ENCODE measurements around the gene ADARB1. TPM values are rescaled to one million over a fixed set of nuclear protein-coding genes. Genes with fewer than 3 reads are reported as not detected.

The ADARB1 gene
- total RNA-seq, 1 experiment from 2014 or later = 14.6 TPM

DNA sequence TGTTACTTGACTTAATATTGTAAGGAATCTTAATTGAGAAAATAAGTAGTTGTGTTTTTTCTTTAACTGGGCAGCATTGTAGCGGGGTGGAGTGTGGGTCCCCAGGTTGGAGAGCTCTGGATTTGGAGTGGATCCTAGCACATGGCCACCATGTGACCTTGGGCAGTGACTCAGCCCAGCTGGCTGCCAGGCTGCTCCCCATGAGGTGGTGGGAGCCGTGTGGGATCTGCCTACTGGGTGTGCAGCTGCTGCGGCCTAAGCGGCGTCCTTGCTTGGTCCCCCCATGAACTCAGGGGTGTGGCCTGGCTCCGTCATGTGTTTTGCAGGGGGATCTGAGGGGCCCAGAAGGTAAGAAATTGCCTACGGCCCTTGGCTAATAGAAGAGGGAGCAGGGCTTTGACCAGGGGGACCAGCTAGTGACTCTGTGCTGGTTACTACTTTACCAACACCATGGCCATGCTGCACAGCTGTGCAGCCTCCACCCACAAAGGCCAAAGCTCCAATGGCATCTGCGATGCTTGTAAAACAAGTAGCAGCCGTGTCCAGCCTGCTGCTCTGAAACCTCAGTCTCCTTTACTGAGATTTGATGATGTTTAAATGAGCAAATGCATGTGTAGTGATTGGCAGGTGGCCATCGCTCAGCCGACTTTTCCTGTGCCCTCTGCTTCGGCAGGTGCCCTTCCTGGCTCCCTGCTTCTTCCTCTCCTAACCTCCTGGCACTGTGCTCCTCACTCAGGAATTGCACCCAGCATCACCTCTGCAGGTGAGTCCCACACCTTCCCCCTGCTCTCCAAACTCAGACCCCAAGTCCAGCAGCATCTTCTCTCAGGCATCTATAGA, 68.3 kb downstream of the ADARB1 start:
- no peak for ATAC-seq
- Mint-ChIP-seq H3K27me3 (ENCODE audit: low read depth) (no peaks in the 10 kb centered on the region), H3K9me3 (no peaks in the 10 kb centered on the region), H3K4me1 (no peaks in the 10 kb centered on the region), H3K4me3 (no peak overlapping the region), H3K27ac (no peak overlapping the region), H3K36me3 (no peaks in the 10 kb centered on the region)
- no peak for DNase-seq (ENCODE audit: low spot score)
- CTCF ChIA-PET = interaction anchor here (1.0 to 2.9 kb wide), 3 partner anchors 10 to 166 kb away, joined by 3 to 12 read pairs (median 4); no protein-coding TSS in a partner anchor
- POLR2A ChIA-PET = no interaction called here
- TF ChIP-seq ZNF671 (CRISPR knock-in tag; IDR thresholded peaks at IDR 0.05) (no peak), ATF1 (CRISPR knock-in tag; IDR thresholded peaks at IDR 0.05) (no peak), ZNF396 (CRISPR knock-in tag; IDR thresholded peaks at IDR 0.05; ENCODE audit: borderline replicate concordance) (no peak)
- TF ChIP-seq, protein P1, sequence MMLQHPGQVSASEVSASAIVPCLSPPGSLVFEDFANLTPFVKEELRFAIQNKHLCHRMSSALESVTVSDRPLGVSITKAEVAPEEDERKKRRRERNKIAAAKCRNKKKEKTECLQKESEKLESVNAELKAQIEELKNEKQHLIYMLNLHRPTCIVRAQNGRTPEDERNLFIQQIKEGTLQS (CRISPR knock-in tag; conservative IDR thresholded peaks at IDR 0.05) = no peak
- TF ChIP-seq, protein P2, sequence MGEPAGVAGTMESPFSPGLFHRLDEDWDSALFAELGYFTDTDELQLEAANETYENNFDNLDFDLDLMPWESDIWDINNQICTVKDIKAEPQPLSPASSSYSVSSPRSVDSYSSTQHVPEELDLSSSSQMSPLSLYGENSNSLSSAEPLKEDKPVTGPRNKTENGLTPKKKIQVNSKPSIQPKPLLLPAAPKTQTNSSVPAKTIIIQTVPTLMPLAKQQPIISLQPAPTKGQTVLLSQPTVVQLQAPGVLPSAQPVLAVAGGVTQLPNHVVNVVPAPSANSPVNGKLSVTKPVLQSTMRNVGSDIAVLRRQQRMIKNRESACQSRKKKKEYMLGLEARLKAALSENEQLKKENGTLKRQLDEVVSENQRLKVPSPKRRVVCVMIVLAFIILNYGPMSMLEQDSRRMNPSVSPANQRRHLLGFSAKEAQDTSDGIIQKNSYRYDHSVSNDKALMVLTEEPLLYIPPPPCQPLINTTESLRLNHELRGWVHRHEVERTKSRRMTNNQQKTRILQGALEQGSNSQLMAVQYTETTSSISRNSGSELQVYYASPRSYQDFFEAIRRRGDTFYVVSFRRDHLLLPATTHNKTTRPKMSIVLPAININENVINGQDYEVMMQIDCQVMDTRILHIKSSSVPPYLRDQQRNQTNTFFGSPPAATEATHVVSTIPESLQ (CRISPR knock-in tag; IDR thresholded peaks at IDR 0.05) = no peak
- TF ChIP-seq, protein P3, sequence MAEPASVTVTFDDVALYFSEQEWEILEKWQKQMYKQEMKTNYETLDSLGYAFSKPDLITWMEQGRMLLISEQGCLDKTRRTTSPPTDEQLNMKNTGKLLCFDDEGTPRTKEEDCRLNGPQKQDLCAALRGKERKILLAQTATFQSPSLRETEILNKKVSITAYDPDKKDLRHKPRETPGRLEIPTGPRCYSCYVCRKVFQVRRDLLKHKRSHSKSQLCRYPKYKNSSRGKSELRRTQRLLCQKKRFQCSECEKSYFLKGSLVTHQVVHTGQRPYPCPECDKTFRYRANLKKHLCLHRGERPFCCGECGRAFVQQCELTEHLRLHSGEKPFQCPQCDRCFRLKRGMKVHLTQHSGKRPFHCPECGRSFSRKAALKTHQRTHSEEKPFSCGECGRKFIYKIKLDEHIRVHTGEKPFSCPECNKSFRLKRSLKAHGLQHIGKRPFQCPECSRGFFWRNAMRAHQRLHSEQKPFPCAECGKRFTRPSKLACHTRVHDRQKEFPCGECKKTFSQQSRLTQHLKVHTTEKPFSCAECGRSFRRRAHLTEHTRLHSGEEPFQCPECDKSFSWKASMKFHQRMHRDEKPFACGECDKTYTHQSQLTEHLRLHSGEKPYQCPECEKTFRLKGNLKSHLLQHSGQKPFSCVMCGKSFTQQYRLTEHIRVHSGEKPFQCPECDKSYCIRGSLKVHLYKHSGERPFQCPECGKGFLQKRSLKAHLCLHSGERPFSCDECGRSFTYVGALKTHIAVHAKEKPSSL (CRISPR knock-in tag; conservative IDR thresholded peaks at IDR 0.05) = no peak
- TF ChIP-seq, protein P4, sequence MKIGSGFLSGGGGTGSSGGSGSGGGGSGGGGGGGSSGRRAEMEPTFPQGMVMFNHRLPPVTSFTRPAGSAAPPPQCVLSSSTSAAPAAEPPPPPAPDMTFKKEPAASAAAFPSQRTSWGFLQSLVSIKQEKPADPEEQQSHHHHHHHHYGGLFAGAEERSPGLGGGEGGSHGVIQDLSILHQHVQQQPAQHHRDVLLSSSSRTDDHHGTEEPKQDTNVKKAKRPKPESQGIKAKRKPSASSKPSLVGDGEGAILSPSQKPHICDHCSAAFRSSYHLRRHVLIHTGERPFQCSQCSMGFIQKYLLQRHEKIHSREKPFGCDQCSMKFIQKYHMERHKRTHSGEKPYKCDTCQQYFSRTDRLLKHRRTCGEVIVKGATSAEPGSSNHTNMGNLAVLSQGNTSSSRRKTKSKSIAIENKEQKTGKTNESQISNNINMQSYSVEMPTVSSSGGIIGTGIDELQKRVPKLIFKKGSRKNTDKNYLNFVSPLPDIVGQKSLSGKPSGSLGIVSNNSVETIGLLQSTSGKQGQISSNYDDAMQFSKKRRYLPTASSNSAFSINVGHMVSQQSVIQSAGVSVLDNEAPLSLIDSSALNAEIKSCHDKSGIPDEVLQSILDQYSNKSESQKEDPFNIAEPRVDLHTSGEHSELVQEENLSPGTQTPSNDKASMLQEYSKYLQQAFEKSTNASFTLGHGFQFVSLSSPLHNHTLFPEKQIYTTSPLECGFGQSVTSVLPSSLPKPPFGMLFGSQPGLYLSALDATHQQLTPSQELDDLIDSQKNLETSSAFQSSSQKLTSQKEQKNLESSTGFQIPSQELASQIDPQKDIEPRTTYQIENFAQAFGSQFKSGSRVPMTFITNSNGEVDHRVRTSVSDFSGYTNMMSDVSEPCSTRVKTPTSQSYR (CRISPR knock-in tag; IDR thresholded peaks at IDR 0.05) = no peak
- TF ChIP-seq, protein P5, sequence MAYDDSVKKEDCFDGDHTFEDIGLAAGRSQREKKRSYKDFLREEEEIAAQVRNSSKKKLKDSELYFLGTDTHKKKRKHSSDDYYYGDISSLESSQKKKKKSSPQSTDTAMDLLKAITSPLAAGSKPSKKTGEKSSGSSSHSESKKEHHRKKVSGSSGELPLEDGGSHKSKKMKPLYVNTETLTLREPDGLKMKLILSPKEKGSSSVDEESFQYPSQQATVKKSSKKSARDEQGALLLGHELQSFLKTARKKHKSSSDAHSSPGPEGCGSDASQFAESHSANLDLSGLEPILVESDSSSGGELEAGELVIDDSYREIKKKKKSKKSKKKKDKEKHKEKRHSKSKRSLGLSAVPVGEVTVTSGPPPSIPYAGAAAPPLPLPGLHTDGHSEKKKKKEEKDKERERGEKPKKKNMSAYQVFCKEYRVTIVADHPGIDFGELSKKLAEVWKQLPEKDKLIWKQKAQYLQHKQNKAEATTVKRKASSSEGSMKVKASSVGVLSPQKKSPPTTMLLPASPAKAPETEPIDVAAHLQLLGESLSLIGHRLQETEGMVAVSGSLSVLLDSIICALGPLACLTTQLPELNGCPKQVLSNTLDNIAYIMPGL (CRISPR knock-in tag; IDR thresholded peaks at IDR 0.05) = no peak

DNA sequence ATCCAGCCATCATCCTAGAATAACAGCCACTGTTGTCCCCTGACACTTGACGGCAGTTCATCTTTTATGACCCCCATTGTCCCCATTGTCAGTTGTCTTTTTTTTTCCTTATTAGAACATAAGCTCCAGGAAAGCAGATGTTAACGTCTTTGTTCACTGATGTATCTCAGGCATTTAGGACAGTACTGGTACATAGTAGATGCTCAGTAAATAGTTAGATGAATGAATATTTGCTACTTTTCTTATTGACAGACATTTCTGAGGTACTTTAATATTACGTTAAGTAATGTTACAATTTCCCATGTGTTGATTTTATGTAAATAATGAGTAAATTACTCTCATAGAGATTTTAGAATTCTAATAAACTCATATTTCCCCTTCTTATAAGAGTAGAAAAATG, 69.5 kb downstream of the ADARB1 start:
- Mint-ChIP-seq H3K27me3 (ENCODE audit: low read depth) (no peaks in the 10 kb centered on the region), H3K4me1 (no peaks in the 10 kb centered on the region), H3K4me3 (no peak overlapping the region), H3K36me3 (no peaks in the 10 kb centered on the region), H3K27ac (no peak overlapping the region), H3K9me3 (no peaks in the 10 kb centered on the region)
- CTCF ChIA-PET = interaction anchor here (0.8 to 1.0 kb wide), 2 partner anchors 46 to 165 kb away, joined by 3 read pairs; no protein-coding TSS in a partner anchor
- no peak for DNase-seq (ENCODE audit: low spot score)
- POLR2A ChIA-PET = no interaction called here
- ATAC-seq = no peak
- TF ChIP-seq MYBL2 (CRISPR knock-in tag; IDR thresholded peaks at IDR 0.05) = no peak
- TF ChIP-seq ELF4 (CRISPR knock-in tag; IDR thresholded peaks at IDR 0.05; ENCODE audit: low read depth) = no peak
- TF ChIP-seq, protein P2 (CRISPR knock-in tag; IDR thresholded peaks at IDR 0.05) = no peak
- TF ChIP-seq, protein P5 (CRISPR knock-in tag; IDR thresholded peaks at IDR 0.05) = no peak
- TF ChIP-seq, protein P6, sequence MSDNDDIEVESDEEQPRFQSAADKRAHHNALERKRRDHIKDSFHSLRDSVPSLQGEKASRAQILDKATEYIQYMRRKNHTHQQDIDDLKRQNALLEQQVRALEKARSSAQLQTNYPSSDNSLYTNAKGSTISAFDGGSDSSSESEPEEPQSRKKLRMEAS (CRISPR knock-in tag; IDR thresholded peaks at IDR 0.05) = no peak
- TF ChIP-seq, protein P4 (CRISPR knock-in tag; IDR thresholded peaks at IDR 0.05) = no peak
- TF ChIP-seq, protein P7, sequence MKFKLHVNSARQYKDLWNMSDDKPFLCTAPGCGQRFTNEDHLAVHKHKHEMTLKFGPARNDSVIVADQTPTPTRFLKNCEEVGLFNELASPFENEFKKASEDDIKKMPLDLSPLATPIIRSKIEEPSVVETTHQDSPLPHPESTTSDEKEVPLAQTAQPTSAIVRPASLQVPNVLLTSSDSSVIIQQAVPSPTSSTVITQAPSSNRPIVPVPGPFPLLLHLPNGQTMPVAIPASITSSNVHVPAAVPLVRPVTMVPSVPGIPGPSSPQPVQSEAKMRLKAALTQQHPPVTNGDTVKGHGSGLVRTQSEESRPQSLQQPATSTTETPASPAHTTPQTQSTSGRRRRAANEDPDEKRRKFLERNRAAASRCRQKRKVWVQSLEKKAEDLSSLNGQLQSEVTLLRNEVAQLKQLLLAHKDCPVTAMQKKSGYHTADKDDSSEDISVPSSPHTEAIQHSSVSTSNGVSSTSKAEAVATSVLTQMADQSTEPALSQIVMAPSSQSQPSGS (CRISPR knock-in tag; IDR thresholded peaks at IDR 0.05; ENCODE audit: borderline replicate concordance, low read depth) = no peak
- no peak for TF ChIP-seq NFATC4 (CRISPR knock-in tag; IDR thresholded peaks at IDR 0.05)

All from WTC11 (cell line).